HEK293T (cell line): Measurements from ENCODE around the gene INVS.
"Not testable (repeated sequence)": the region's sequence is repeated elsewhere in the genome, so short reads cannot be mapped to it uniquely, and the experiment has no call there.

Experiments used
- CTCF ChIA-PET: fragments of 350-600 bp; formaldehyde crosslinking; extraction: SDS; loops from one replicate; lab custom pipeline; 2021; ENCODE audit warnings: antibody characterized with exemption, inconsistent platforms; lab: Yijun Ruan, JAX
- POLR2A ChIA-PET: fragments of 350-600 bp; formaldehyde crosslinking; extraction: SDS; loops from one replicate; lab custom pipeline; 2020; ENCODE audit warnings: antibody characterized with exemption, inconsistent platforms; lab: Yijun Ruan, JAX
- DNase-seq: peaks from one replicate; pipeline ENCODE4 v3.0.0; 2012; ENCODE audit warnings: mixed read lengths; ENCODE audit errors: extremely low spot score
- ARNT ChIP-seq: fragments of 450-650 bp; IDR thresholded peaks from 2 replicates; pipeline ENCODE4 v1.6.1; 2017; ENCODE audit warnings: mild to moderate bottlenecking
- BHLHE40 ChIP-seq: fragments of 450-650 bp; IDR thresholded peaks from 2 replicates; pipeline ENCODE4 v1.6.1; 2016; ENCODE audit warnings: mild to moderate bottlenecking, moderate library complexity, borderline replicate concordance
- CTBP1 ChIP-seq: fragments of 450-650 bp; IDR thresholded peaks from 2 replicates; pipeline ENCODE4 v1.6.1; 2016; ENCODE audit warnings: borderline replicate concordance
- ELF4 ChIP-seq: fragments of 450-650 bp; IDR thresholded peaks from 2 replicates; pipeline ENCODE4 v1.6.1; 2017; ENCODE audit warnings: antibody characterized with exemption
- FOXA1 ChIP-seq: fragments of 450-650 bp; IDR thresholded peaks from 2 replicates; pipeline ENCODE4 v1.6.1; 2016; ENCODE audit warnings: mild to moderate bottlenecking
- FOXK2 ChIP-seq: fragments of 450-650 bp; IDR thresholded peaks from 2 replicates; pipeline ENCODE4 v1.6.1; 2016; ENCODE audit warnings: mild to moderate bottlenecking
- FOXM1 ChIP-seq: fragments of 450-650 bp; IDR thresholded peaks from 2 replicates; pipeline ENCODE4 v1.6.1; 2017; ENCODE audit warnings: mild to moderate bottlenecking, borderline replicate concordance
- HDGF ChIP-seq: fragments of 450-650 bp; IDR thresholded peaks from 2 replicates; pipeline ENCODE4 v1.6.1; 2017; ENCODE audit warnings: antibody characterized with exemption, borderline replicate concordance
- L3MBTL2 ChIP-seq: fragments of 450-650 bp; conservative IDR thresholded peaks from 2 replicates; pipeline ENCODE4 v1.6.1; 2016; ENCODE audit warnings: mild to moderate bottlenecking
- LEF1 ChIP-seq: fragments of 450-650 bp; IDR thresholded peaks from 2 replicates; pipeline ENCODE4 v1.6.1; 2017; ENCODE audit warnings: mild to moderate bottlenecking, borderline replicate concordance
- NFRKB ChIP-seq: fragments of 450-650 bp; IDR thresholded peaks from 2 replicates; pipeline ENCODE4 v1.6.1; 2016; ENCODE audit warnings: mild to moderate bottlenecking, moderate library complexity
- SP1 ChIP-seq: fragments of 450-650 bp; IDR thresholded peaks from 2 replicates; pipeline ENCODE4 v1.6.1; 2017
- SUZ12 ChIP-seq: fragments of 450-650 bp; IDR thresholded peaks from 2 replicates; pipeline ENCODE4 v1.6.1; 2016; ENCODE audit warnings: mild to moderate bottlenecking
- TARDBP ChIP-seq: fragments of 450-650 bp; IDR thresholded peaks from 2 replicates; pipeline ENCODE4 v1.6.1; 2016
- ZNF384 ChIP-seq: fragments of 450-650 bp; IDR thresholded peaks from 2 replicates; pipeline ENCODE4 v1.6.1; 2016
- TF ChIP-seq, protein P1 (sequence below): fragments of 450-650 bp; IDR thresholded peaks from 2 replicates; pipeline ENCODE4 v1.6.1; 2016

INVS gene

DNA sequence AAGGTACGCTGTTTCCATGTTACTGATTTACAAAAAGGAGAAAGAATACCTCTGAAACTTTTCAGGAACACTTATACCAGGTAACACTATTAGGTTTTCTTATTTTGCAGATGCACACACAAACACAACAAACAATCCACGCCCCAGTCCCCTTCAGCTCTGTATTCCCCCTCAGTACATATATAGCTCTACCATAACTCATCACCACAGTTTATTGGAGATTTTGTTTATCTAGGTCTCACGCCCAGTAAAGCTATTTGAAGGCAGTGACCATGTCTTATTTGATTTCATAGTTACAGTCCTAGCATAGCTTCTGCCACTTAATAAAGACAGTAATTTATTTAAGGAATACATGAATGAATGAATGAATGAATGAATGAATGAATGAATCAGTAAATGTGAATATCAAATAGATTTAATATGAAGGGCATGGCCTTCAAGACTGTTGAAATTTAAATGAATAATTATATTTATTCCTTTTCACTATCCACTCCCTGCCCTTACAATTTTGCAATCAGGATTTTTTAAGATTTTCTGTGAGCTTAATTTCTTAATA, 32.9 kb downstream of the INVS start:
- ChIA-PET POLR2A (no interaction called here), CTCF (no interaction called here)
- TF ChIP-seq FOXK2, result no peak
- TF ChIP-seq TARDBP, result no peak
- no peak for TF ChIP-seq ELF4
- no peak for TF ChIP-seq HDGF
- no peak for TF ChIP-seq SP1
- TF ChIP-seq NFRKB, result no peak
- no peak for TF ChIP-seq BHLHE40
- TF ChIP-seq, protein P1, sequence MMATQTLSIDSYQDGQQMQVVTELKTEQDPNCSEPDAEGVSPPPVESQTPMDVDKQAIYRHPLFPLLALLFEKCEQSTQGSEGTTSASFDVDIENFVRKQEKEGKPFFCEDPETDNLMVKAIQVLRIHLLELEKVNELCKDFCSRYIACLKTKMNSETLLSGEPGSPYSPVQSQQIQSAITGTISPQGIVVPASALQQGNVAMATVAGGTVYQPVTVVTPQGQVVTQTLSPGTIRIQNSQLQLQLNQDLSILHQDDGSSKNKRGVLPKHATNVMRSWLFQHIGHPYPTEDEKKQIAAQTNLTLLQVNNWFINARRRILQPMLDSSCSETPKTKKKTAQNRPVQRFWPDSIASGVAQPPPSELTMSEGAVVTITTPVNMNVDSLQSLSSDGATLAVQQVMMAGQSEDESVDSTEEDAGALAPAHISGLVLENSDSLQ, result no peak
- no peak for TF ChIP-seq ZNF384
- no peak for TF ChIP-seq ARNT
- TF ChIP-seq LEF1, result no peak
- no peak for DNase-seq

DNA sequence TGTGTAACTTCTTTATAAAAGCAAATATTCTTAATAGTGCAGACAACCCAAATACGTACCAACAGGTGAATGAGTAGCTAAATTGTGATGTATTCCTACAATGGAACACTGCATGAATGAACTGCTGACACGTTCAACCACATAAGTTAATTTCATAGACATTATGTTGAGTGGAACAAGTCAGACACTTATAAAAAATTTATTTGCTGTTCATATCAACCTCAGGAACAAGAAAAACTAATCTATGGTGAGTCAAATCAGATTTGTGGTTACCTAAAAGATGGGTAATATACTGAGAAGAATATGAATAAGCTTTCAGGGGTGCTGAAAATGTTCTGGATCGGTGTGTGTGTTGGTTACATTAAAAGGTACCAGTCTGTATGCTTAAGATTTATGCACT, 35.7 kb downstream of the INVS start:
- POLR2A ChIA-PET, result no interaction called here
- CTCF ChIA-PET, result no interaction called here

DNA sequence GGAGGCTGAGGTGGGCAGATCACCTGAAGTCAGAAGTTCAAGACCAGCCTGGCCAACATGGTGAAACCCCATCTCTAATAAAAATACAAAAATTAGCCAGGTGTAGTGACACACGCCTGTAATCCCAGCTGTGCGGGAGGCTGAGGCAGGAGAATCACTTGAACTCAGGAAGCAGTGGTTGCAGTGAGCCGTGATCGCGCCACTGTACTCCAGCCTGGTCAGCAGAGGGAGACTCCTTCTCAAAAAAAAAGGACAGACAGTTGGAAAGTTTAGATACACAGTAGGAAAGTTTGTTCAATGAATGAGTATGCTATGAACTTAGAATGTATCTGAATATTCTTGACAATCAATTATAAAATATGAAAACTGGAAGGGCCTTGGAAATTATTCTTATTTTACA, 37.8 kb downstream of the INVS start:
- CTCF ChIA-PET, POLR2A ChIA-PET, DNase-seq: not testable (repeated sequence)

More for the DNA sequence above, 35.7 kb downstream of the INVS start:
- DNase-seq, result no peak
- TF ChIP-seq BHLHE40 (no peak), ARNT (no peak), SUZ12 (no peak), FOXM1 (no peak), ELF4 (no peak), ZNF384 (no peak), CTBP1 (no peak), NFRKB (no peak), HDGF (no peak), FOXA1 (no peak), TARDBP (no peak), FOXK2 (no peak), L3MBTL2 (no peak), LEF1 (no peak)
- TF ChIP-seq, protein P1, result no peak

DNA sequence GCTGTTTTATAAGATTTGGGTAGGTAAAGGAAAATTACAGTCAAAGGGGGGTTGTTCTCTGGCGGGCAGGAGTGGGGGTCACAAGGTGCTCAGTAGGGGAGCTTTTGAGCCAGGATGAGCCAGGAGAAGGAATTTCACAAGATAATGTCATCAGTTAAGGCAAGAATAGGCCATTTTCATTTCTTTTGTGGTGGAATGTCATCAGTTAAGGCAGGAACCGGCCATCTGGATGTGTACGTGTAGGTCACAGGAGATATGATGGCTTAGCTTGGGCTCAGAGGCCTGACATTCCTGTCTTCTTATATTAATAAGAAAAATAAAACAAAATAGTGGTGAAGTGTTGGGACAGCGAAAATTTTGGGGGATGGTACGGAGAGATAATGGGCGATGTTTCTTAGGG, 41.3 kb downstream of the INVS start:
- DNase-seq, POLR2A ChIA-PET, CTCF ChIA-PET: not testable (repeated sequence)

DNA sequence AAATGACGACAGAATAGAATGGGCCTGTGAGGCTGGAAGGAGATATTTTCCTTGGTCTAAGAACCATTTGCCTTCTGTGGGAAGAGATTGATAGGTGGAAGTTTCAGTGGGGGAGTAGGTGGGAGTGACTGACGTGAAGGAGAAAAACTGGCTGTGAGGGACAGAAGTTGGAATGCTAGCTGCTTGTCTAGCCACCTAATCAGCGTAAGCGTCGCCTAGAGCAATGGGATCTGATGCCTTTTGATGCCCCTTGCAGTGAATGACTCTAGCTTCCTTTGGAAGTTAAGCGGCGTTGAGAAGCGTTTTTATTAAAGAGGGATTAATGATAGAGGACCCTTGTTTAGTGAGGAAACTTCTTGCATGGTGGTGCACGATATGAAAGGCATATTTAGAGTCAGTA, 42.8 kb downstream of the INVS start:
- POLR2A ChIA-PET, CTCF ChIA-PET: not testable (repeated sequence)

DNA sequence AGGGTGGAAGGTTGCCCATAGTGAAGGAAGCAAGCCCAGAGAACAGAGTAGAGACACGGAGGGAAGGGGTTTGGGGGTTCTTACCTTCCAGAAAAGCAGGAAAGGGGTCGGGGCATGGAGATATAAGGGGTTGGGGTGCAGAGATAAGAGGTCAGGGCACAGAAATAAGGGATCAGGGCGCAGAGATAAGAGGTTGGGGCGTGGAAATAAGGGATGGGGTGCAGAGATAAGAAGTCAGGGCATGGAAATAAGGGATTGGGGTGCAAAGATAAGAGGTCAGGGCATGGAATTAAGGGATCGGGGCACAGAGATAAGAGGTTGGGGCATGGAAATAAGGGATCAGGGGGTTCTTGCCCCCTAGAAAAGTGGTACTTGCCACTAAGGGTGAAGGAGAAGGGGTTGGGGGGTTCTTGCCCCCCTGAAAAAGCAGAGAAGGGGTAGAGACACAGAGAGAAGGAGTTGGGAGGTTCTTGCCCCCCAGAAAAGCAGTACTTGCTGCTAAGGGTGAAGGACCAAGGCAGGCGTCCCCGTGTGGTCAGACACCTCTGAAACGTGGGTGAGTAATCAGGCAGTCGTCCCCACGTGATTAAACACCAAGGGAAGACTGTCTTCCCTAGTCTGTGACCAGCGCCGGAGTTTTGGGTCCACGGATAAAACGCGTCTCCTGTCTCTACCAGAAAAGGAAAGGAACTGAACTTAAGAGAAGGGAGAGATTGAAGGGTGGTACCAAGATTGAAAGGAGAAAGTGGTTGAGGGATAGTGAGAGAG, 46.3 kb downstream of the INVS start:
- CTCF ChIA-PET, POLR2A ChIA-PET, DNase-seq: not testable (repeated sequence)

More for the DNA sequence above, 42.8 kb downstream of the INVS start:
- DNase-seq, result not testable (repeated sequence)

DNA sequence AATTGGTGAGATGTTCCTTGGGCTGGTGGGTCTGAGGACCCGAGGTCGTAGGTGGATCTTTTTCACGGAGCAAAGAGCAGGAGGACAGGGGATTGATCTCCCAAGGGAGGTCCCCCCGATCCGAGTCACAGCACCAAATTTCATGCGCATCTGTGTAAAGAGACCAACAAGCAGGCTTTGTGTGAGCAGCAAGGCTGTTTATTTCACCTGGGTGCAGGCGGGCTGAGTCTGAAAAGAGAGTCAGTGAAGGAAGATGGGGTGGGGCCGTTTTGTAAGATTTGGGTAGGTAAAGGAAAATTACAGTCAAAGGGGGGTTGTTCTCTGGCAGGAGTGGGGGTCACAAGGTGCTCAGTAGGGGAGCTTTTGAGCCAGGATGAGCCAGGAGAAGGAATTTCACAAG, 46.9 kb downstream of the INVS start:
- POLR2A ChIA-PET, DNase-seq, CTCF ChIA-PET: not testable (repeated sequence)

DNA sequence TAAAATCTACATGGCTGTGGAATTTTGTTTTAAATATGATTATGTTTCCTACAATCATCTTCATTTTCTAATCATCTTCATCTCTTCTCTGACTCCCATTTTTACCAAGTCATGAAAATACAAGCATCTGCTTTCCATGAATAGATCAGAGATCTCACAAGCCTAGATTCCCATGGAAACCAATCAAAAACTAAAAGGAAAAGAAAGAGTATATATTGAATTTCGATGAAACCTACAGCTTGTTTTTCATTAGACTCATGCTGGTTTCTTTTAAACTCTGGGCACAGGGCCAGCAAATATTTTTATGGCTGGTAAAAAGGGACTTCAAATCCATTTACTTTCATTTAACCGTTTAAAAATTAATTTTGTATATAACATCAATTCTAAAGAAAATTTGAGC, 51.2 kb downstream of the INVS start:
- DNase-seq, result no peak
- ChIA-PET POLR2A (no interaction called here), CTCF (no interaction called here)
- TF ChIP-seq L3MBTL2 (no peak), NFRKB (no peak), FOXA1 (no peak)

DNA sequence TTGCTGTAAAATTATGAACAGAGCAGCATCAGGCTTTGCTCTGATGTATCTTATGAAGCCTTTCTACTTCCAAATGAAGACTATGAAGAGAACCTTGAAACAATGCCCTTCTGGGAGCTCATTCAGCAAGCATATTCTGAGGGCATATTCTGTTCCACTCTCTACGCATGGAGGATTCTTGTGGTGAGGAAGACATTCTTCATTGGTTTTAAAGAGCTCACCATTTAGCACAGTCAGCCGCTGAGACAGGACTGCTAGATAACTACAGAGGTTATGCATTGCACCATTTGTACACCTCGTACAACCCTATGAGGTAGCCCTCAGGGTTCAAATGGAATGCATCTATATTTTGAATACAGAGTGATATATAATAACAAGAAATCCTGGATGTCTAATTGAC, 61.0 kb downstream of the INVS start:
- DNase-seq, result no peak
- TF ChIP-seq SP1 (no peak), TARDBP (no peak), FOXA1 (no peak), FOXM1 (no peak), HDGF (no peak), SUZ12 (no peak), ZNF384 (no peak), ELF4 (no peak)
- POLR2A ChIA-PET, result no interaction called here
- CTCF ChIA-PET, result no interaction called here
